Epithelial cell of esophagus (primary cell): ENCODE results near the gene DNAJB4.

Experiments
- DNase-seq: peaks from one replicate; pipeline ENCODE4 v3.0.0; 2010; ENCODE audit warnings: low read depth
- H3K4me3 ChIP-seq: 2 replicates; pipeline ENCODE4 v1.5.1; 2011; ENCODE audit warnings: mild to moderate bottlenecking, low read length, control low read depth
- CTCF ChIP-seq: IDR thresholded peaks from 2 replicates; pipeline ENCODE4 v1.5.1; 2011; ENCODE audit warnings: low read depth, mild to moderate bottlenecking, low read length, control low read depth, inconsistent platforms; ENCODE audit not compliant: insufficient read depth; ENCODE audit errors: missing control alignments

DNAJB4 gene

GRCh38 chr1:78004719-78005447, at the start of gene DNAJB4:
Gene DNAJB4 (plus strand): TSS chr1:78004939. CDS start chr1:78005111, 172 bp downstream.
- TF ChIP-seq CTCF, result no peak
- H3K4me3 ChIP-seq, result peak within 1 kb of the TSS; percentile 67
- peak; percentile 97 for DNase-seq

DNA sequence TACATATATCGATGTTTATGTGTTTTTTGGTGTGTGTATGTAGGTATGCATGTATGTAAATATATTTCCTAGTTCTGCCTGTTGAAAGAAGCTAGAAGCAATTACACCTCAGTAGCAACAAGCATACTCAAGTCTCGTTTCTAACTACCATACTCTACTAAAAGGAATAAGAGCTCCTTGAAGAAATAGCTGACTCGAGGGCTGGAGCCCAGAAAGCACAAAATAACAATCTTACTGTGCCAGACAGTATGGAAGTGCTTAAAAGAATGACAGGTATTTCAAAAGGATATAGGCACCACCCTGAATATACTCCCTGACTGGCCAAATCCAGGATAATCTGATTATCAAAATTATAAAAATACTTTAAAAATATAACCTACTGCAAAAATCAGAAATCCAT, 49.0 kb upstream of the DNAJB4 start:
- no peak overlapping the region for H3K4me3 ChIP-seq
- no peak for DNase-seq
- no peak for TF ChIP-seq CTCF

- DNase-seq, result no peak
- no peak for TF ChIP-seq CTCF
- H3K4me3 ChIP-seq, result no peak overlapping the region
These were observed 48.3 kb upstream of the DNAJB4 start for GRCh38 chr1:77956464-77956863.

DNA sequence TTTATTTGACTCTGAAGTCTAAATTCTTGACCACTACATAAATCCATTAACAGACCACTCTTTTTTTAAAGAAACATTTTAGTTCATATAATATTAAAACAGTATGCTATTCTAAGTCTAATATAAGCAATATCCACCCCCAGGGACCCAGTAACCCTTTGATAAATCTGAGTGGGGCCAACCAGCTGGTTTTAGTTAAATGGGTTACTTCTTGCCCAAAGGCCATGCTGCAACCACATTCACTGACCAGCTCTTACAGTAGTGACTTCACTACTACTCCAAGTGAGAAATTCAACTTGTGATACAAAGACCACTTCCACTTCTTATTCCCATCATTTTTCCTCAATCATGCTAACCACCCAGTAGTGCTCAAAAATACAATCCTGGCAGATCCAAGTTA, 46.3 kb upstream of the DNAJB4 start:
- no peak for TF ChIP-seq CTCF
- no peak for DNase-seq
- H3K4me3 ChIP-seq, result no peak overlapping the region

- no peak for TF ChIP-seq CTCF
- no peak overlapping the region for H3K4me3 ChIP-seq
- no peak for DNase-seq
These were observed 45.9 kb upstream of the DNAJB4 start for GRCh38 chr1:77958850-77959249.

- H3K4me3 ChIP-seq, result no peak overlapping the region
- DNase-seq, result no peak
- no peak for TF ChIP-seq CTCF
These were observed 43.3 kb upstream of the DNAJB4 start for GRCh38 chr1:77961392-77961791.

GRCh38 chr1:77966291-77966690, 38.4 kb upstream of the DNAJB4 start:
- no peak for TF ChIP-seq CTCF
- DNase-seq, result no peak
- H3K4me3 ChIP-seq, result no peak overlapping the region
